ENCODE measurements around the gene ADAMTSL1. TPM values are rescaled to one million over a fixed set of nuclear protein-coding genes. Genes with fewer than 3 reads are reported as not detected.

The ADAMTSL1 gene
- polyA plus RNA-seq, 1 experiment, result 17.2 TPM

DNA sequence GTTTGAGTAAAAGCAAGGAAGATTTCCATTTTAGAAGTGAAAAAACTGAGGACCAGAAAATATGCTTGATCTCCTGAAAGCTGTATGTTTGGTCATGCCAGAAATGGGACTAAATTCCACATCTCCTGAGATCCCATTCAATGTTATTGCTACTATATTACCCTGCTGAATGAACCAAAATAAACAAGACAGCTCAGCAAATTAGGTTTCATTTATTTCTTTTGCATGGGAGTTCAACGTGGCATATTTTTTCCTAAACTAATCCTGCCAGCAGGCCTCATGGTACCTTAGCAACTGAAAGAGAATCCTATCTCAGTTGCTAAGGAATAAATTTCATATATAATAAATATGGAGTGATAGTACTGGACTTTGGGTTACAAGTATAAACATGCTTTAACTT is 101.7 kb downstream of the ADAMTSL1 start:
- TF ChIP-seq, protein P1, sequence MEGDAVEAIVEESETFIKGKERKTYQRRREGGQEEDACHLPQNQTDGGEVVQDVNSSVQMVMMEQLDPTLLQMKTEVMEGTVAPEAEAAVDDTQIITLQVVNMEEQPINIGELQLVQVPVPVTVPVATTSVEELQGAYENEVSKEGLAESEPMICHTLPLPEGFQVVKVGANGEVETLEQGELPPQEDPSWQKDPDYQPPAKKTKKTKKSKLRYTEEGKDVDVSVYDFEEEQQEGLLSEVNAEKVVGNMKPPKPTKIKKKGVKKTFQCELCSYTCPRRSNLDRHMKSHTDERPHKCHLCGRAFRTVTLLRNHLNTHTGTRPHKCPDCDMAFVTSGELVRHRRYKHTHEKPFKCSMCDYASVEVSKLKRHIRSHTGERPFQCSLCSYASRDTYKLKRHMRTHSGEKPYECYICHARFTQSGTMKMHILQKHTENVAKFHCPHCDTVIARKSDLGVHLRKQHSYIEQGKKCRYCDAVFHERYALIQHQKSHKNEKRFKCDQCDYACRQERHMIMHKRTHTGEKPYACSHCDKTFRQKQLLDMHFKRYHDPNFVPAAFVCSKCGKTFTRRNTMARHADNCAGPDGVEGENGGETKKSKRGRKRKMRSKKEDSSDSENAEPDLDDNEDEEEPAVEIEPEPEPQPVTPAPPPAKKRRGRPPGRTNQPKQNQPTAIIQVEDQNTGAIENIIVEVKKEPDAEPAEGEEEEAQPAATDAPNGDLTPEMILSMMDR (IDR thresholded peaks at IDR 0.05; ENCODE audit: insufficient read depth, low read depth, low read length), result no peak
- CTCF ChIA-PET, result no interaction called here
- Histone ChIP-seq H3K27me3 (ENCODE audit: control insufficient read depth, insufficient read depth, low read length) (no peaks in the 10 kb centered on the region), H3K36me3 (ENCODE audit: control insufficient read depth, insufficient read depth, low read length) (no peaks in the 10 kb centered on the region), H3K4me3 (ENCODE audit: low read depth, low read length) (no peak overlapping the region)
- DNase-seq (ENCODE audit: low read depth), result no peak
- POLR2A ChIA-PET, result no interaction called here

DNA sequence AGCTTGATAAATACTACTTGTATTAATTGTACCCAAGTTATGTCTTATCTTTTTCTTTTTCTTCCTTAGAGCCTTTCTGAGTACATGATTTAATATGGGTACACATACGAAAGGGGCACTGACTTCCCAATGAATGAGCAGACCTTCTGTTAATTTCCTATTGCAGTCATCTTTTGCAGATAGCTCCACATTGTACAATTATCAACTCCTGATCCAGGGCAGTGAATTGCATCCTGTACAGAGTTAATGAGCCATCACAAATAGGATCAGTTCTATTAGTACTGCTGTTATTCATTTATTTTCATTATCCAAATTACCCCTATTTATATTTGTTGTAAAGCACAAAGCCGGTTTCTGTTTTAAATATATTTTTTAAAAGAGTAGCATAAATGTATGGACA is 105.6 kb downstream of the ADAMTSL1 start:
- CTCF ChIA-PET, result no interaction called here

DNA sequence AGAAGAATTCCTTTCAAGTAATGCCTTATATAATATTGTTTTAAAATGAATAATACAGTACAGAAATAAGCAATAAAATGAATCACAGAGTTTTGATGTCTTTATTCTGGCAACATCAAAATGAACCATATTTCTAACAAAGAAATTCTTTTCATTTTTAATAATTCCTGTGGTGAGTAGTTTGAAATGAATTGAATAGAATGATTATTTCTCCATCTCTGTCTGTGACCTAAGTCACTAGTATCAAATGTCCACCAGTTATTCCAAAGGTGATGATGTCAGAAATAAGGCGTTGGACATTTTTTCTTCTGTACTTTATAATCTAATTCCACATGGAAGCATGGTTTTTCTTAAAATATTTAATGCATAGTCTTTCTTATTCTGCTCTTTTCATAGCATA is 106.2 kb downstream of the ADAMTSL1 start:
- Histone ChIP-seq H3K4me3 (ENCODE audit: low read depth, low read length) (no peak overlapping the region), H3K36me3 (ENCODE audit: control insufficient read depth, insufficient read depth, low read length) (no peaks in the 10 kb centered on the region), H3K27me3 (ENCODE audit: control insufficient read depth, insufficient read depth, low read length) (no peaks in the 10 kb centered on the region)
- CTCF ChIA-PET, result no interaction called here
- TF ChIP-seq, protein P1 (IDR thresholded peaks at IDR 0.05; ENCODE audit: insufficient read depth, low read depth, low read length), result no peak
- DNase-seq (ENCODE audit: low read depth), result no peak
- POLR2A ChIA-PET, result no interaction called here

More for the DNA sequence above, 105.6 kb downstream of the ADAMTSL1 start:
- no peak for DNase-seq (ENCODE audit: low read depth)
- TF ChIP-seq, protein P1 (IDR thresholded peaks at IDR 0.05; ENCODE audit: insufficient read depth, low read depth, low read length), result no peak
- no peak overlapping the region for H3K4me3 ChIP-seq (ENCODE audit: low read depth, low read length)
- H3K27me3 ChIP-seq (ENCODE audit: control insufficient read depth, insufficient read depth, low read length), result no peaks in the 10 kb centered on the region
- H3K36me3 ChIP-seq (ENCODE audit: control insufficient read depth, insufficient read depth, low read length), result no peaks in the 10 kb centered on the region
- POLR2A ChIA-PET, result no interaction called here

DNA sequence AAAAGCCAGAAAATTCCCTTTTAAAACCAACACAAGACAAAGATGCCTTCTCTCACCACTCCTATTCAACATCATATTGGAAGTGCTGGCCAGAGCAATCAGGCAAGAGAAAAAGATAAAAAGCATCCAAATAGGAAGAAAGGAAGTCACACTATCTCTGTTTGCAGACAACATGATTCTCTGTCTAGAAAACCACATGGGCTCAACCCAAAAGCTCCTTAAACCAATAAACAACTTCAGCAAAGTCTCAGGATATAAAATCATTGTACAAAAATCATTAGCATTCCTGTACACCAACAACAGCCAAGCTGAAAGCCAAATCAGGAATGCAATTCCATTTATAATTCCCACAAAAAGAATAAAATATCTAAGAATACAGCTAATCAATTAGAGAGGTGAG is 112.0 kb downstream of the ADAMTSL1 start:
- DNase-seq (ENCODE audit: low read depth), result no peak
- Histone ChIP-seq H3K36me3 (ENCODE audit: control insufficient read depth, insufficient read depth, low read length) (no peaks in the 10 kb centered on the region), H3K27me3 (ENCODE audit: control insufficient read depth, insufficient read depth, low read length) (no peaks in the 10 kb centered on the region), H3K4me3 (ENCODE audit: low read depth, low read length) (no peak overlapping the region)
- ChIA-PET POLR2A (interaction anchor here (0.5 kb wide), 1 partner anchor 138 kb away, joined by 4 read pairs; no protein-coding TSS in a partner anchor), CTCF (no interaction called here)
- TF ChIP-seq, protein P1 (IDR thresholded peaks at IDR 0.05; ENCODE audit: insufficient read depth, low read depth, low read length), result no peak

DNA sequence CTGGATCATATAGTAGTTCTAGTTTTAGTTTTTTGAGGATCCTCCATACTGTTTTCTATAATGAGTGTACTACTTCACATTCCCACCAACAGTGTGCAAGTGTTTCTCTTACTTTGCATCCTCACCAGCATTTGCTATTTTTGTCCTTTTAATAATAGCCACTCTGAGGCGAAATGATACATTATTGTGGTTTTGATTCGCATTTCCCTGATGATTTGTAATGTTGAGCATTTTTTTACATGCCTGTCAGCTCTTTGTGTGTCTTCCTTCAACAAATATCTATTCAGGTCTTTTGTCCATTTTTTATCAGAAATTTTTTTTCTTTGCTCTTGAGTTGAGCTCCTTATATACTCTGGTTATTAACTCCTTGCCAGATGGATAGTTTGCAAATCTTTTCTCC is 114.0 kb downstream of the ADAMTSL1 start:
- TF ChIP-seq, protein P1 (IDR thresholded peaks at IDR 0.05; ENCODE audit: insufficient read depth, low read depth, low read length), result no peak
- DNase-seq (ENCODE audit: low read depth), result no peak
- ChIA-PET POLR2A (interaction anchor here (0.5 to 0.6 kb wide), 2 partner anchors 614 to 1875 kb away, joined by 3 read pairs; no protein-coding TSS in a partner anchor), CTCF (no interaction called here)
- Histone ChIP-seq H3K4me3 (ENCODE audit: low read depth, low read length) (no peak overlapping the region), H3K36me3 (ENCODE audit: control insufficient read depth, insufficient read depth, low read length) (no peaks in the 10 kb centered on the region), H3K27me3 (ENCODE audit: control insufficient read depth, insufficient read depth, low read length) (no peaks in the 10 kb centered on the region)
